ENCODE data around the gene PDZD2.
A peak's percentile ranks its signal among the peaks of the same experiment; 100 is the strongest.
"Not testable (repeated sequence)": the region's sequence is repeated elsewhere in the genome, so short reads cannot be mapped to it uniquely, and the experiment has no call there.

PDZD2 gene

DNA sequence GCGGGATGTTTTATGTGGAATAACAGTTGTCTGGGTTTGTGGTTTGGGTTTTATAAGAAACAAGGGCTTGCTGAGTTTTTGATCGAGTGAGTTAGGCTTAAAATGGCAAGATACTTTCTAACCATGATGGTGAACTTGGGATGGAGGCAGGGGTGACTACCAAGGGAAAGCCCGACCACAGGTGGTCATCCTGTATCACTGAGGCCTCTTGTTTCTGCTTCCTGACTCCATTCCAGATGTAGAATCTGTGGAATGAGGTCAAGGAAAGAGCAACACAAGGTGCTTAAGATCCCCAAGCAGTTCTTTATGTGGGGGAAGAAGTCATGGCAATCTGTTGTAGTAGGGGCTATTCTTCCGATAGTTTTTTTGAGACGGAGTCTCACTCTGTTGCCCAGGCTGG, 412.9 kb downstream of the PDZD2 start:
- peak; percentile 31 for DNase-seq

GRCh38 chr5:32055891-32056866, 417.2 kb downstream of the PDZD2 start:
- no peak for DNase-seq

DNA sequence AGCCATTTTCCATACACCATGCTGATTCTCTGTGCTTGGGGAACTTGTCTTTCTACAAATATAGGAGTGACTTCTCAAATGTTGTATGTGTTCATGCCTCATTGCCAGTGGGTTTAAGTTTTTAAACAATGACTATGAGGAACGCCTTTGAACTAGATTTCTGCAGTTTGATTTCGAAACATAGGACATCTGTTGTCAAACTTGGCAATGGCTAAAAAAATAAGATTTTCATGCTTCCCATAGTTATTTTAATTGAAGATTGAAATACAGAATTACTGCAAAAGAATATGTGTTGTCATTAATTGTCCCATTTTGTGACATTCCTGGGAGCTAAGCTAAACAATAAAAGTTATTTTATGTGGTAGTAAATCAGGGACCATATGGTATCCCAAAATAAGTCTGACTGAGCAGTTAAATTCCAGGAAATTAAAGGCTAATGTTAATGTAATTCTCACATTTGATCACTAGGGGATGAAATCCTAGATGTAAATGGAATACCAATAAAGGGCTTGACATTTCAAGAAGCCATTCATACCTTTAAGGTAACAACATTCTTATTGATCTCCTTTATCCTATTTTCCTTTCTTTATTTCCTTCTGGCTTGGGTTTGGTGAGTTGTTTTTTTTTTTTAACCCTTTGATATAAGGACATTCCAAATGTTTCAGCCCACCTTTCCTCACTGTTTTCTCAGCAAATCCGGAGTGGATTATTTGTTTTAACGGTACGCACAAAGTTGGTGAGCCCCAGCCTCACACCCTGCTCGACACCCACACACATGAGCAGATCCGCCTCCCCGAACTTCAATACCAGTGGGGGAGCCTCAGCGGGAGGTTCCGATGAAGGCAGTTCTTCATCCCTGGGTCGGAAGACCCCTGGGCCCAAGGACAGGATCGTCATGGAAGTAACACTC, 418.5 kb downstream of the PDZD2 start:
- peak; percentile 17 for DNase-seq

DNA sequence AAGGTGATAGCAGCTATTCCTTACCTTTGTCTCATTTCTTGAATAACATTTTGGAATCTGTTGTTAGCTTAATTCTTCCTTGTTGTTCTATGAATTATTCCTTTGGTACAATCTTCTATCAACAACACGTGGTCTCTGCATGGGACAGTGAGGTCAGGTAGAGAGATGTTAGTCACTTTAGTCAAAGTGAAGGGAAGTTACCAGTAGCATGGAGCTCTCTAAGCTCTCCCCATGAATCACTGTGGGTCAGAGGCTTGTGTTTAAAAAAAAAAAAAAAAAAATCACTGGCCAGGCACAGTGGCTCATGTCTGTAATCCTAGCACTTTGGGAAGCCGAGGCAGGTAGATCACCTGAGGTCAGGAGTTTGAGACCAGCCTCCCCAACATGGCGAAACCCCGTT, 419.2 kb downstream of the PDZD2 start:
- no peak for DNase-seq

GRCh38 chr5:32058997-32059396, 420.1 kb downstream of the PDZD2 start:
- DNase-seq, result no peak

DNA sequence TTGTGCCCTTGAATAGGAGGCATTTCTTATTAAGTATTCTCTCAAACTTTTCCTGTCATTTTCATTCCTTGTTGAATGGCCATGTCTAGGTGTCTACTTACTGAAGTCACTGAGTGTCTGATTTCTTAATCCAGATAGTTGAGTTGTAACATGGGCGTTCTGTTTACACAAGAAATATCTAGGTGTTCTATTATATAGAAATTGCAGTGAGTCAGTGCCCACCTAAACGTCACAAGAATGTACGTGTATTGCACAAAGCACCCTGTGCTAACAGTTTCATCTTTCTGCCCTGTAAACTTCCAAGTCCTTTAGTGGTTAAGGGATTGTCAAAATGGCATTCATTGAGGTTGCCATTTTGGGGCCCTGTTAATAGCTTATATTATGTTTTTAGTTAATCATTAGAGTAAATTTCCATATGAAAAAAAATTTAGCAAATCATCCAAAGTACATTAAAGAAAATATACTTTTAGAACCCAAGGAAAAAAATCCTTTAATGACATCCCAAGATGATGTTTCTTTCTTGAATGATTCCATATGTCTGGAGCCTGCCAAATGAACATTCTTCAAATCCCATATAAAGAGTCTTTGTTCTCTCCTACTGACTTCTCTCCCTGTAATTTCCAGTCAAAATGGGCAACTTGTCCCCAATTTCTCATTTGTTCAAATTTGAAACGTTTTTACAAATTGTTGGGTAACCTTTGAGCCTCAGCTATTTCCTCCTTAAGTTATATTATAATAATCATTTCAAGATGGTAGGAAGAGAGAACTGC, 421.0 kb downstream of the PDZD2 start:
- DNase-seq, result peak; percentile 14

GRCh38 chr5:32061236-32061635, 422.3 kb downstream of the PDZD2 start:
- DNase-seq, result no peak

DNA sequence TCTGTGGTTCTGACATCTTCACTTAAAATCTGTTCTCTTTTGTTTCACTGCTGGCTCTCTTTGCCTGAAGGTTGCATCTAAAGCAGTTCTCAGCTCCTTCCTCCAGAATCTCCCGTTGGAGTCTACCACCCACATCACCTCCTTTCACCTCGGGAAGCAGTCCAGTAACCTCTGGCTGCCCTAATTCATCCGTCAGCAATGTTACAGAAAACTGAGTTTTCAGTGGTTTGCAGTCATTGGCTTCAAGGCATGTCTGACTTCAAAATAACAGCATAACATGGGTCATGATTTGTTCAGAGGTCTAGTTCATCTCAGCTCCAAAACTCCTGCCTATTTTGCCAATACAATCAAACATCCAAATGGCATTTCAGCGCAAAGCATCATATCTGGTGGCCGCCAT, 427.5 kb downstream of the PDZD2 start:
- DNase-seq, result no peak

GRCh38 chr5:32067774-32068470, 429.0 kb downstream of the PDZD2 start:
- DNase-seq, result no peak

DNA sequence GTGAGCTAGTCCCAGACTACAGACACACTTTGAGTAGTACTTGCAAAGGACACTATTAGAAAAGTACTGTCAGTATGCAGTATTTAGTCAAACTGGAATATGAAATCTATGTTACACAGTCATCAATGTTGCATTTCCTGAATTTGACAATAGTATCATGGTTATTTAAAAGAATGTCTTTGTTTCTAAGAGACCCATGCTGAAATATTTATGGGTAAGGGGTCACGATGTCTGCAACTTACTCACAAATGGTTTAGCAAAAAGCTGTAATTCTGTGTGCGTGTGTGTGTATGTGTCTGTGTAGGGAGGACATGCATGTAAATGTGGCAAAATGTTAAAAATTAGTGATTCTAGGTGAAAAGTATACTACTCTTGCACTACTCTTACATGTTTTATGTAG, 429.6 kb downstream of the PDZD2 start:
- no peak for DNase-seq

GRCh38 chr5:32069396-32069795, 430.5 kb downstream of the PDZD2 start:
- no peak for DNase-seq

DNA sequence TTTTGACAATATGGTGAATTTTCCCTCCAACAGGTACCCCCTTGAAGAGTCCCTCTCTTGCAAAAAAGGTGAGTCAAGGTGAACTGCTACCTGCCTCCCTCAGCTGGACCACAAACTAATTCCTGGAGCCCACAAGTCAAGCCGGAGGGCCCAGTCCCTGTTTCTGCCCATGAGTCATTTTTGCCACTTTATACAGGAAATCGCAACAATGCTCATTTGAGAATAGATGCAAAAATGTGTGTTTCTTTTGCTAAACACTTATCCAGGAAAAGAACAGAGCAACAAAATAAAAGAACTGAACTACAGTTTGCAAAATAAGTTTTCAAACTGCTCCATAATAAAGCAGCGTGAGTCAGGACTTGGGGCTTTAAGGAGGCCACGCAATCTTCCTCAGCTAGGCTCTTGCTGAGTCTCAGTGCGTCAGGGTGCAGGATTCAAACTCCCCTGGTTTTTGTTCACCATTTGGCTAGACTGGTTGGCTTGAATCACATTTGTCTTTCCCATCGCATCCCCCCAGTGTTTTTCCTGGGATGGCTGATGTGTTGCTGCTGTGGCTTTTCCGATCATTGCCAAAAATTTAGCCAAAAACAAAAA, 432.5 kb downstream of the PDZD2 start:
- no peak for DNase-seq

- no peak for DNase-seq
These were observed 433.1 kb downstream of the PDZD2 start for GRCh38 chr5:32072054-32072453.

GRCh38 chr5:32074401-32074800, 435.5 kb downstream of the PDZD2 start:
- no peak for DNase-seq

DNA sequence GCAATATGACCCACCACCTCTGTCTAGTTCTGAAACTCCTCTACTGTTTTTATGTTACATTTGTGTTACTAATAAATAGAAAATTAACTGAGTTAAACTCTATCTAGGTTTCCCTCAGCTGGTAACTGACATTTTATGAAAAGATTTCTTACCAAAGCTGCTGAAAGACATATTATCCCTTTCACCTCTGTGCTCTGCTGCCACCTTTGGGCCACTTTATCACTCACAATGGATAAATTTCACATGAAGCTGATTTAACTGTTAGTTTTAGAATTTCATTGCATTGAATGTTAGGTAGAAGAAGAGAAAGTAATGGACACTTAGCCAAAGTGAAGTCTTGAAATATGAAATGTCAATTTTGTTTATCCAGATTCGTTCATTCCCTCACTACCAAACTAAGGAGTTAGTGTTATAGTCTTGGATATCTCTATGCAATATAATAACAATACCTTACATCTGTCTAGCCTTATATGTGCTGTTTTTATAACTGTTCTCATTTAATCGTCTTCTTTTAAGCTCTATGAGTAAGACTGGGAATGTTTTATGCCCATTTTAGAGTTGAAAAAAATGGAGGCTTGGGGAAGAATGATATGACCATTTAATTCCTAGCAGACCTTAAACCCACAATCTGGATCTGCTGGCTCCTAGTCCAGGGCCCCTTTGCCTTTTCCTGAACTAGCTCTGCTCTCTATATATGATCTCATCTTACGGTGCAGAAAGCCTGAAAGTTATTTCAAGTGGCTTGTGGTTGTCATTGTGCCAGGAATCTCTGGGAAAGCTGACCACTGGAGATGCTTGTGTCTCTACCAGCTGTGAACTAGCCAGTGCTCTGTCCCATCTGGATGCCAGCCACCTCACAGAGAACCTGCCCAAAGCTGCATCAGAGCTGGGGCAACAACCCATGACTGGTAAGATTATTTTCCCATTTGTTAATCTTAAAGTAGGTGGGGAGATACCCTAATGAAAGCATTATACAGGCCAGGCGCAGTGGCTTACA, 438.1 kb downstream of the PDZD2 start:
- peak; percentile 62 for DNase-seq

DNA sequence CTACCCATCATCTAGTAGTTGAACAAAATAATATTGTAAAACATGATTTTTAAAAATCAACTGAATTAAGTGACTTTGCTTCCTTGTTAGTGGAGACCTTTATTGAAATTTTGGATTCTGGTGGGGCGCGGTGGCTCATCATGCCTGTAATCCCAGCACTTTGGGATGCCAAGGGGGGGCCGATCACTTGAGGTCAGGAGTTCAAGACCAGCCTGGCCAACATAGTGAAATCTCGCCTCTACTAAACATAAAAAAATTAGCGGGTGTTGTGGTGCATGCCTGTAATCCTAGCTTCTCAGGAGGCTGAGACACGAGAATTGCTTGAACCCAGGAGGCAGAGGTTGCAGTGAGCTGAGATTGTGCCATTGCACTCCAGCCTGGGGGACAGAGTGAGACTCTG, 439.9 kb downstream of the PDZD2 start:
- DNase-seq, result not testable (repeated sequence)

GRCh38 chr5:32080565-32080964, 441.6 kb downstream of the PDZD2 start:
- DNase-seq, result not testable (repeated sequence)

- DNase-seq, result no peak
These were observed 443.8 kb downstream of the PDZD2 start for GRCh38 chr5:32082701-32083100.

DNA sequence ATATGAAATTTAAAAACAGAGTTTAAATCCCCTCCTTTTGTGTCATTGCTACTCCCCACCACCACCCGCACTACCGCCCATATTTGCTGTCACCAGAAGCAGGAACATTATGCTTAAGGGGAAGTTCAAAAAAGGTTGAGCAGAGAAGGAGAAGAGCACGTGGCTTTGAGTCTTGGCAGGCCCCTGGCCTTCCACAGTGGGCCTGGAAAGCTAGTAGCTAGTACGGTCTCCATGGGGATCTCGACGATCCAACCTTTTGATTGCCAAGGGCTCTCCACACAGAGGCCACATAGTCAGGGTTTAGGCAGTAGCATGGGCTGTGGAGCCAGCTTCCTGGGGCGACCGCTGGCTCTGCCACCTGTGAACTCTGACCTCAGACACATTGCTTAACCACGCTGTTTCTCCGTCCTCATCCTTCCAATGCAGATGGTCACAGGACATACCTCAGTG, 445.1 kb downstream of the PDZD2 start:
- DNase-seq, result no peak

Measured in fibroblast of skin of scalp (primary cell).